HG03135 (cell line): ENCODE results near the gene IQGAP3.
"Not testable (repeated sequence)": the region's sequence is repeated elsewhere in the genome, so short reads cannot be mapped to it uniquely, and the experiment has no call there.

Source experiments
- ATAC-seq: cut with Tn5 transposase; IDR thresholded peaks from one replicate; pipeline ENCODE4 v1.9.1; 2021; ENCODE audit warnings: mild to moderate bottlenecking, moderate library complexity; ENCODE audit not compliant: unreplicated experiment

IQGAP3 gene

DNA sequence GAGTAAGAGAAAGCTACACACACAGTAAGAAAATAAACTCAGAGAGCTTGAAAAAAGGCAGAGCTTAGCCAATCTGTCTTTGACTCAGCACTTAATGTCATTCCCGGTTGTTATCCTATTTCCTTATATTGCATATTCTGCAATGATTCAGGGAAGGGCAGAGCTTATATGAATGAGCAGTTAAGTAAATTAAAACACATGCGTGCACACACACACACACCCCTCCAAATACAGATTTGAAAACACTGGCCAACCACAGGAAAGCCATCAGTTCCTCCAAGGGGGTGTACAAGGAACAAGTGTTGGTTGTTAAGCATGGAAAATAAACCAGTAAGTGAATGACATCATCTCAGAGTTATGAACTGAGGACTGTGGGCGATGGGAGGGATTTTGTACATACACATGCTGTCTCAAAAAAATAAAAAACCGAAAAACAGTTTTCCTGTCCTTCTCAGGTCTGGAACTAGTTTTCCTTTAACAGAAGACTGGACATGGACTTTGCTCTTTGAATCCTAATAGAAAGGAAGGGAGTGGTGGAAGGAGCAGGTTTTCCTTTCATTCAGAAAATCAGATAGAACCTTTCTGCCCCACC, 1.0 kb downstream of the IQGAP3 start:
- no peak for ATAC-seq

GRCh38 chr1:156566436-156566835, 5.9 kb downstream of the IQGAP3 start:
- ATAC-seq: no peak

- no peak for ATAC-seq
These were observed 6.8 kb downstream of the IQGAP3 start for GRCh38 chr1:156565519-156565918.

DNA sequence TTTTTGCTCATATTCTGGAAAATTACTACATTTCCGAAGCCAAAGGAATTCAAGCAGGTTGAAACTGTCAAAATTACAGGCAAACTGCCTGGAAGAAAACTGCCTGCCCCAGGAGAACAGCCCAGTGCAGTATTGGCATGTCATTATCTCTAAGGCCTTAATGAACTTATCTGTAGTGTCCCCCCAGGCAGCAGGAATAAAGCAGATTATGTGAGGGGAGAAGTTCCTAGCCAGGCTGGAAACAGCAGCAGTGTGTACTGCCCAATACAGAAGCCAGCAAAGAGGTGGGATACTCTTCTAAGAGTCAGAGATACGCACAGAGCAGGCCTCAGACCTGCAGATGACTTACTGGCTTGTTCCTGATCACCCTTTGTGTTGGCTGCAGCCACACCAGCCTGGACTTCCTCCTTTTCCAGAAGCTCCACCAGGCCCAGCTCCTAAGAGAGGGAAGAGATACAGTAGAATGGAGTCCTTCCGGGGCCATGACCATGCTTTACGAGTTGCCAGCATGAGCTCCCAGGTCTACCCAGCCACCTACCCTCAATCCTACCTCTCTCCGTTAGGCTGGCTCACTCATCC, 11.7 kb downstream of the IQGAP3 start:
- ATAC-seq: no peak

DNA sequence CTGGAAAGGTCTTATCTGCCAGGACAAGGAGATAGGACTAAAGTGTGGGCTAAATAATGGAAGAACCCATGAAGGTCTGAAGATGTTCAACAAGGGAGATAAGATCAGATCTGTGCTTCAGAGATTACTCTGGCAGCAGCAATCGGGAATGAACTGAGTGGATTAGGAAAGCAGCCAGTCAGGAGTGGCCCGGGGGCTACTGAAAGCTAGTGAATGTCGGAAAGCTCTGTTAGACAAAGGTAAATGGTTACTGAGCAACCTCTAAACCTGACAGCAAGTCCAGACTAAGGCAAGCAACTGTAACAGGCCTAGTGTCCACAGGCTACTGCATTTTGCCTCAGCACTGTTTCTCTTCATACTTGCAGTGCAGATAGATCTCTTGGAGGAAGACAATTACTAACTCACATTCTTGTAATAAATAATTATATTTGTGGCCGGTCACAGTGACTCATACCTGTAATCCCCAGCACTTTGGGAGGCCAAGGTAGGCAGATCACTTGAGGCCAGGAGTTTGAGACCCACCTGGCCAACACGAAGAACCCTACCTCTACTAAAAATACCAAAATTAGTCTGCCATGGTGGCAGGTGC, 12.5 kb downstream of the IQGAP3 start:
- no peak for ATAC-seq

- ATAC-seq: no peak
These were observed 13.1 kb downstream of the IQGAP3 start for GRCh38 chr1:156559086-156559796.

GRCh38 chr1:156556354-156556753, 16.0 kb downstream of the IQGAP3 start:
- no peak for ATAC-seq

GRCh38 chr1:156555715-156556114, 16.6 kb downstream of the IQGAP3 start:
- ATAC-seq: no peak

GRCh38 chr1:156554971-156555370, 17.4 kb downstream of the IQGAP3 start:
- ATAC-seq: no peak

- ATAC-seq: no peak
These were observed 18.4 kb downstream of the IQGAP3 start for GRCh38 chr1:156553860-156554485.

DNA sequence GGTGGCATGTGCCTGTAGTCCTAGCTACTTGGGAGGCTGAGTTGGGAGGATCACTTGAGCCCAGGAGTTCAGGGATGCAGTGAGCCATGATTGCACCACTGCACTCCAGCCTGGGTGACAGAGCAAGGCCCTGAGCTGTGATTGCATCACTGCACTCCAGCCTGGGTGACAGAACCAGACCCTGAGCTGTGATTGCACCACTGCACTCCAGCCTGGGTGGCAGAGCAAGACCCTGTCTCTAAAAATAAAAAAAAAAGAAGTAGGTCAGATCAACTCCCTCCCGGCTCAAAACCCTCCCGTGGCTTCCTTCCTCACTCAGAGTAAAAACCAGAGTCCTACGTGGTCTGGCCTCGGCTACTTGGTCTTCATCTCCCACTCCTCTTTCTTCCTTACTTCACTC, 19.4 kb downstream of the IQGAP3 start:
- not testable (repeated sequence) for ATAC-seq

GRCh38 chr1:156552518-156552917, 19.8 kb downstream of the IQGAP3 start:
- ATAC-seq: no peak

DNA sequence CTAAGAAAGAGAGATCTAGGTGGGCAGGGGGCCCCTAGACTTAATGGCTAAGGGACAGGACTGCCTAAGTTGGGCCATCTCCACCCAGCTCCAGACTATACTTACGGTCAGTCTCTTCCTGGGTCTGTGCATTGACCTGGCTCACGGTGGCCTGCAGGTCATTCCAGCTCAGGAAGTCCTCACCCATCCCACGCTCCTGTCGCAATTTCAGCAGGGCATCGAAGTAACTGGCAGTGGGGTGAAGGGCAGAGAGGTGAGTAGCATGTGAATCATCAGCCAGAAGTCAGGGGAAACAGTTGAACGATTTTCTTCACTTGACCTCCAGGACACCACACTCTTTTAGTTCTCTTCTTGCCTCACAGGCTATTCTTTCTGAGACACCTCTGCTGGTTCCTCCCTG, 20.5 kb downstream of the IQGAP3 start:
- no peak for ATAC-seq

- ATAC-seq: no peak
These were observed 21.2 kb downstream of the IQGAP3 start for GRCh38 chr1:156551066-156551643.

DNA sequence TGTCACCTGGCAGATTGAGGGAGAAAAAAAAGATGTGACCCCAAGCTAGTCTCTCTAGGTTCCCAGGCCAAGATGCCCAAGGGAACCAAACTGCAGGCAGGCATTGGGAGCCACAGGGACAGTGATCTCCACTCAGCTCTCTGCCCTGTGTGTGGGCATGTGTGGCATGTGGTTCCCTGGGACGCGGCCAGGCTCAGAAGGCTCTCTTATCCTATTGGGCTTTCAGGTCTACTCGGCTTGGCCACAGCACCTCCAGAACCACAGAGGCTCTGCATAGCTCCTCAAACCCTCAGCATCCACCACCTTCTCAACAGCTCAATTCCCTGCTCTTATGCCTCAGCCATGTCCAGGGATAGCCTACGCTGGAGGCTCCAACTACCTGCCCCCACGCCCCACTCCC, 22.0 kb downstream of the IQGAP3 start:
- ATAC-seq: no peak

GRCh38 chr1:156549831-156550230, 22.5 kb downstream of the IQGAP3 start:
- no peak for ATAC-seq

DNA sequence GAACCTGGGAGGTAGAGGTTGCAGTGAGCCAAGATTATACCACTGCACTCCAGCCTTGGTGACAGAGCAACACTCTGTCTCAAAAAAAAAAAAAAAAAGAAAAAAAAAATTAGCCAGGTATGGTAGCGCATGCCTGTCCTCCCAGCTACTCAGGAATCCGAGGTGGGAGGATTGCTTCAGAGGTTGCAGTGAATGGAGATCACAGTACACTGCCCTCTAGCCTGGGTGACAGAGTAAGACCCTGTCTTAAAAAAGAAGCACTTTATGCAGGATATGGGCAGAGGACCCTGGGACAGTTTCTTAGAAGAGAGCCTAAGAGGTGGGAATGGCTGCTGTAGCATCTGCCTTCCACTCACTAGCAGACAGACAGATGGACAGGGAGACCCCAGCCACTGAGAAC, 23.0 kb downstream of the IQGAP3 start:
- ATAC-seq: no peak

DNA sequence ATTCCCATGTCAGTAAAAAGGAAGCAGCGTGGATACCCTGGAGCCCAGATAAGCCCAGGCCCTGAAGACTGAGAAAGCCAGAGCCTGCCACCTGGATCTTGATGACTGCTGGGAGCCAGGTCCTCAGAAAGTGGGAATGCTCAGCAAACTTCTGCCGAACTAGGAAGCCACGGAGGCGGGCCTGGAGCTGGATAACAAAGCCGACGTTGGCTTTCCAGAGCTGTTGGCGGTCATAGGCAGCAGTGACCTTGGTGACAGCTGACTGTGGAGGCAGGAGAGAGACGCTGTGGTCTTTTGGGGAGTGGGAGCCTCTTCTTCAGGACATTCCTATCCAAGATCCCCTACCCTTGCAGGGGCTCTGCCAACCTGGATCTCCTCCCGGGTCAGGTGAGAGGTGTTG, 24.4 kb downstream of the IQGAP3 start:
- no peak for ATAC-seq

DNA sequence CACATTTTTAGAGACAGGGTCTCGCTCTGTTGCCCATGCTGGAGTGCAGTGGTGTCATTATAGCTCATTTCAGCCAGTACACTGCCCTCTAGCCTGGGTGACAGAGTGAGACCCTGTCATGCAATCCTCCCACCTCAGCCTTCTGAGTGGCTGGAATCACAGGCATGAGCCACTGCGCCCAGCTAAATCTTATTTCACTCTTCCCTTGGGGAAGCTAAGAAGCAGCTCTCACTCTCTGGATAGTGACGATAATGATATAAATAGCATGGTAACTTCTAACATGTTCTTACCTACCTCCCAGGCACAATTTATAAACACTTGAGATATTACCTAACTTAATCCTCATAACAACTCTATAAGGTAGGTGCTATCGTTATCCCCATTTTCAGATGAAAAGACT, 24.9 kb downstream of the IQGAP3 start:
- ATAC-seq: no peak

DNA sequence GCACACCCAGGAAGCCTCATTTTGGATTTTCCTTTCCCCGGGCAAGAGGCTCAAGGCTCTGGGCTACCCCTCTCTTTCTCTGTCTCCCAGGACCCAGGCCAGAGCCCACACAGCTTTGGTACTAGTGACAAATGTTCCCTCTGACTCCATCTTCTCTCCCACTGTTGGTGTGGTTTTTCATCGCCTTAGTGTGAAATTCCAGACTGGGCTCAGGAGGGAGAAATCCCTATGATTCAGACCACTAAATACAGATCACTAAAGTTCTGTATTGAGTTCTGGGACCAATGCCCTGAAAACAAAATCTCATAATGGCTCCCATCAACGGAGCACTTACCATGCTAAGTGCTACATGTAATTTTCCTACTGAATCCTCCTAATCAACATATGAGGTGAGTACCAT, 26.1 kb downstream of the IQGAP3 start:
- ATAC-seq: no peak

GRCh38 chr1:156544592-156545102, 27.7 kb downstream of the IQGAP3 start:
- no peak for ATAC-seq
